GM20431 (cell line): Measurements from ENCODE around the gene UBR1.
"Not testable (repeated sequence)": the region's sequence is repeated elsewhere in the genome, so short reads cannot be mapped to it uniquely, and the experiment has no call there.

Experiments
- in situ Hi-C: fragments of 300-500 bp; cut with MseI, MboI; formaldehyde crosslinking; loops from one replicate; pipeline ENCODE4 v1.15.0; 2020; ENCODE audit warnings: low sequenced_read_pairs; ENCODE audit not compliant: unreplicated experiment

Gene UBR1

DNA sequence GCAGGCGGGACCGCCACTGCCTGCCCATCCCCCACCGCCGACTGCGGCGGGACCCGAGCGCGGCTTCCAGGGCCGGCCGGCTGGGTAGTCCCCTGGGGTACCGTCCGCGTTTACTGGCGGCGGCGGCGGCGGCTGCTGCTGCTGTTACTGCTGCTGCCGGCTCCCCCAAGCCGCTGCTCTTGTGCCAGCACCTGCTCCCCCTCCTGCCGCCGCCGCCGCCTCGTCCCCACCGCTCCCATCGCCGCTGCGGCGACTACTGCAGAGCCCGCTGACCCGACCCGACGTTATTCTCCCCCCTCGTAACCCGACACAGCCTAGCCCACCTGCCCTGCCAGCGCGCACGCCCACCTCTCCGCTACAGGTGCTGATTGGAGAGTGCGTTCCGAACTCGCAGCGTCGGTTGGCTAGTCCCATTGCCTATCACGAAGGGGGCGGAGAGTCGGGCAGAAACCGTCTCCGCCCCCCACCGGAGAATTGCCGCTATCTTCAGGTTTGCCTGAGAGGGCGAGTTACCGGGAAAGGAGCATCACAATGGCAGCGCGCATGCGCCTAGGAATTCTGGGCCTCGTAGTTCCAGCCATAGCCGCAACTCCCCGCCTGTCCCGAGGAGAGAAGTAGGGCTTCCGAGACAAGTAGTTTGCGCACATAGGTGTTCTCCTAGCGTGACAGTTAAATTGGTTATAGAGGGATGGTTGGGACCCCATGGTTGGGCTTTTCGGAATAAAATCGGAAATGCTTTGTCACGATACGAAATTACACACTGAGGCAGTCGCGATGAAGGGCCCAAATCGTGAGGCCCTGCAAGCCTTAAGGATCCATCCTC, 185.1 kb downstream of the UBR1 start, which contains the start of gene TTBK2:
TTBK2 (minus strand) TSS at position 260 of the 823 bp plus-strand sequence. CDS start 42,161 bp downstream, outside the sequence.
- in situ Hi-C loops = loop anchor here (10.0 kb wide), 1 partner anchor 206 kb away; no protein-coding TSS in a partner anchor

DNA sequence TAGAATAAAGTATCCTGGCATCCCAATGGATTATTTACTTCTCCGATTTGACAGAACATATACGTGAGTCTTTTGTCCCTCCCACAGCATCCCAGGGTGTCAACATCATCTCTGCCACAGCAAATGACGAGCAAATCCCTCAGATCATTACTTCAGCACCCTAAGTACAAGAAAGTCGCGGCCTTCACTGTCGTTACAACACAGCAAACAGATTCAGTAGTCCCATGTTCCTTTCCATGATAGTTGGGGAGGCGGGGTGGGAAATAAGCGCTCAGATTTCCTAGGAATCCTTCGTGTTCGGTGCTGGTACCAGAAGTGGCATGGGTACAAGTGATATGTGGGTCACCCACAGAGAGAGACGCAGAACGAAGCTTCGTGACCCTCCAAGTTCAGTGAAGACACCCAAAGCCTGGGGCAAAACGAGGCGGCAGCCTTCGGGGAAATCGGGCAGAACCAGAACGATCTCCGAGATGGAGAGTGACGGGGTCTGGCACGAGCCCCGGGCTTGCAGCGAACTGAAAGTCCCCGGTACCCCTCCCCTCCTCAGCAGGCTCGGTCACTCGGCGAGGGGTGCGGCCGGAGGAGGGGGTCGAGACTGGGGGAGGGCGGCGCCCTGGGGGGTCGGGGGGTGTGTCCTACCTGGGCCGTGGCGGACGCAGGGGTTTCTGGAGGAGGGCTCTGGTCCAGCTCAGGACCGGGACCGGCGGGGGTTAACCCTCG, 185.9 kb downstream of the UBR1 start:
- in situ Hi-C loops = loop anchor here (10.0 kb wide), 1 partner anchor 205 kb away; no protein-coding TSS in a partner anchor

DNA sequence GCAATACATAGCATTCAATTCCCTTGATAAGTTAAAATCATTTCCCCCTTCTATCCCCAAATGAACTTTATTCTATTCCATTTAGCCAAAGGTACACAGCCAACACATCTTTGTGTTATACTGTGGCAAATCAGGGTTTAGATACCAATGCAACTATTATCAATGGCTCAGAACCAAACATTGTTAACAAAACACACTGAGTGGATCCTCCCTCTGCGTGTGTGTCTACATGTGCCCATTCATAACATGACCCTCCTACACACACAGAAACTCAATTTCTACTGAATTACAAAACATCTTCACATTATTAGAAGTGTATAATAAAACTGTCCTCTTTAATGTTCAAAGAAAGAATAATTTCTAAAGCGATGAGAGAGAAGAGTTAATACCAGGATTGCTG, 186.5 kb downstream of the UBR1 start:
- in situ Hi-C loops = no loop called here

DNA sequence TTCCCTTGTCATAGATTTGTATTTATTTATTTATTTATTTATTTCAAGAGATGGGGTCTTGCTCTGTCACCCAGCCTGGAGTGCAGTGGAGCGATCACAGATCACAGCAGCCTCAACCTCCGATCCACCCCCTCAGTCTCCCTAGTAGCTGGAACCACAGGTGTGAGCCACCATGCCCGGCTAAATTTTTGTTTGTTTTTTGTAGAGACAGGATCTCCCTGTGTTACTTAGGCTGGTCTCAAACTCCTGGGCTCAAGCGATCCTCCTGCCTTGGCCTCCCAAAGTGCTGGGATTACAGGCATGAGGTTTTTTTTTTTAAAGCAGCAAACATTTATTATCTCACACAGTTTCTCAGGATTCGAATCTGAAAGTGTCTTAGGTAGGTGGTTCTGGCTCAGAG, 187.8 kb downstream of the UBR1 start:
- in situ Hi-C loops = no loop called here

DNA sequence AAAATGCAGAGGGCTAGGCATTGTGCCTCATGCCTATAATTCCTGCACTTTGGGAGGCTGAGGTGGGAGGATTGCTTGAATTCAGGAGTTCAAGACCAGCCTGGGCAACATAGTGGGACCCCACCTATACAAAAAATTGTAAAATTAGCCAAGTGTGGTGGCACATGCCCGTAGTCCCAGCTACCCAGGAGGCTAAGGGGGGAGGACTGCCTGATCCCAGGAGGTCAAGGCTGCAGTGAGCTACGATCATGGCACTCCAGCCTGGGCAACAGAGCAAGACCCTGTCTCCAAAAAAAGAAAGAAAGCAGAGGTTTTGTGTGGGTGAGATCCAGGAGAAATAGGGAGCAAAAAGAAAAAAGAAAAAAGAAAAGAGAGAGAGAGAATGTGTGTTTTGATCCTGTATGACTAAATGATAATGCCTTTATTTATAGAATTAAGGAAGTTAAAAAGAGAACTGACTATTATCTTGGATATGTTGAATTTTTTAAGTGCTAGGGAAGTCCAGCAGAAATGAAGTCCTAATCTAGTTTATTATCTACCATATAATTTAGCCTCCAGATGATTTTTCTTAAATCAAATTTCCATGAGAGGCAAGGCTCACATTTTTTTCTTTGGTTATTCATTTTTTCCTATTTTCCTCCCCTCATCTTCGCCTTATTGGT, 190.1 kb downstream of the UBR1 start:
- in situ Hi-C loops = no loop called here

DNA sequence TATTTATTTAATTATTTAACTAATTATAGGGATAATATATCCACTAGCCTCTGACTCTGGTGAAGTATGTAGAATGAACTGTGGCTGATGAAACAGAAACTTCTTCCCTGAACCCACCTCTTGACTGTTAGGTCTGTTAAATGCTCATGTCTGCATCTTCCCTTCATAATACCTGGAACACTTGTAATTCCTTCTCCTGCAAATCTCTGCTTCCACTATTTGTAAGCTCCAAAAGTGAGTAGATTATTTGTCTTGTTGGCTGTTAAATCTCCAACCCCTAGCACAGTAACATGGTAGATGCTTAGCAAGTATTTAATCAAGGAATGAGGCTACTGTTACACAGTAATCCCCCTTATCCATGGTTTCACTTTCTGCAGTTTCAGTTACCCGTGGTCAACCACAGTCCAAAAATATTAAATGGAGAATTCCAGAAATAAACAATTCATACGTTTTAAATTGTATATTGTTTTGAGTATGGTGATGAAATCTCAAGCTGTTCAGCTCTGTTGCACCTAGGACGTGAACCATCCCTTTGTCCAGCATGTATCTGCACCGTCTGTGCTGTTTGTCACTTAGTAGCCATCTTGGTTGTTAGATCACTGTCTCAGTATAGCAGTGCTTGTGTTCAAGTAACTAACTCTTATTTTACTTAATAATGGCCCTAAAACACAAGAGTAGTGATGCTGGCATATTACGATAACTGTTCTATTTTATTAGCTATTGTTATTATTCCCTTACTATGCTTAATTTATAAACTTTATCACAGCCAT, 190.9 kb downstream of the UBR1 start:
- in situ Hi-C loops = no loop called here

DNA sequence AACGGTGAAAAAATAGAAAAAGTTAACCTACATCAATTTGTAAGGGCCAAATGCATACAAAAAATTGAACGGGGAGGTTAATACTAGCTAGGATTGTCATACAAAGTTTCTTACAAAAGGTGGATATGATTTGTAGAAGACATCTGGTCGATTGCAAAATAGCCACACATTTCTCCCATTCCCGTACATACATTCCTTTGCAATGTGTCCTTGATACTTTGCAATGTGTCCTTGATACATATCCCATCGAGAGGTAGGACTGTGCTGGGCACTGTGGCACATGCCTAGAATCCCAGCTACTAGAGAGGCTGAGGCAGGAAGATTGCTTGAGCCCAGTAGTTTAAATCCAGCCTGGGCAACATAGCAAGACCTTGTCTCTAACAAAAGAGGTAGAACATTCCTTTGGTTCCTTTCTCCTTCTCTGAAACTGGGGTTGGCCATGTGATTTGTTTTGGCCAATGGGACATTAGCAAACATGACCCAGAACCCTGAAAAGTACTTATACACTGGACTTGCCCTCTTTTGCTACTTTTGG, 194.7 kb downstream of the UBR1 start:
- in situ Hi-C loops = no loop called here

DNA sequence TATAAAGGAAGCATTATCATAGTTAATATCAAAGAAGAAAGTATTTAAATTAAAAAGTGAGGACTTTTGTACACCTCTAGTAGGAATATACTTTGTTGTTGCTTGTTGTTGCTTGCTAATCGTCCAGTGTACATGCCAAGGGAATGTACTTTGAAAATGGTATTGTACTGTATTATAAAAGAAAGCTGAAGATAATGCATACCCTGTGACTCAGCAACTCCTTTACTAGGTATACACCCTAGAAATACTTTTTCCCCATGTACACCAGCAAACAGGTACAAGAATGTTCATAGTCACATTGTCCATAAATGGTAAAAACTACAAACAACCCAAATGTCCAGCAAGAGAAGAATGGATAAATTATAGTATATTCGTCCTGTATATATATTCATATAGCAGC, 197.3 kb downstream of the UBR1 start:
- in situ Hi-C loops = no loop called here

DNA sequence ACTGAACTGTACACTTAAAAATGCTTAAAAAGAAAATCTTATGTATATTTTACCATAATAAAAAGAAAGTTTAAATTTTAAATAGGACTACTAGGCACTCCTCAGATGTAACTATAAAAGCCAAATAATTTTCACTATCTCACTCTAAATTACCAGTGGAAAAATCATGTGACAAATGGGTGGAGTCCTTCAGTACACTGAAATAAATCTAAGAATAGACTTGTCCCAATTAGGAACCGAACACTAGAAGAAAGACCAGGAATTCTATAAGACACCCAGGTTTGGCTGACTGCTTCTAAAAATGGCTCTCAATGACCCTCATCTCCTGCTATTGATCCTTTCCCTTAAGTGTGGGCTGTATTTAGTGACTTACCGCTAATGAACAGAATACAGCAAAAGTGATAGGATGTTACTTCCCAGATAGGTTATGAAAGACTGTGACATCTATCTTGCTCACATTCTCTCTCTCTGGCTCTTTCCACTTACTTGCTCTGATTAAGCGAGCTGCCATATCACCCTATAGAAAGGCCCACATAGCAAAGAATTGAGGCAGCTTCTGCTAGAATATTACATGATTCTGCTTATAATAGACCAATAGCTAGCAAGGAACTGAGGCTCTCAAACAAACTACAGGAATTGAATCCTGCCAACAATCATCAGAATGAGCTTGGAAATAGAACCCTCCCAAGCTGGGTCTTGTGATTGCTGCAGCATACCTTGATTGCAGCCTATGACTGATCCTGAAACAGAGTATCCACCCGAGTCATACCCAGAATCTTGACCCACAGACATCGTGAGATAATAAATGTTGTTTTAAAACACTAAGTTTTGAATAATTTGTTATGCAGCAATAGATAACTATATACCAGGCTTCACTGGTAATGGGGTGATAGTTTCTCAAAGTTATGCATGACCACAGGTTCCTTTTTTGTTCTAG, 202.2 kb downstream of the UBR1 start:
- in situ Hi-C loops = no loop called here

DNA sequence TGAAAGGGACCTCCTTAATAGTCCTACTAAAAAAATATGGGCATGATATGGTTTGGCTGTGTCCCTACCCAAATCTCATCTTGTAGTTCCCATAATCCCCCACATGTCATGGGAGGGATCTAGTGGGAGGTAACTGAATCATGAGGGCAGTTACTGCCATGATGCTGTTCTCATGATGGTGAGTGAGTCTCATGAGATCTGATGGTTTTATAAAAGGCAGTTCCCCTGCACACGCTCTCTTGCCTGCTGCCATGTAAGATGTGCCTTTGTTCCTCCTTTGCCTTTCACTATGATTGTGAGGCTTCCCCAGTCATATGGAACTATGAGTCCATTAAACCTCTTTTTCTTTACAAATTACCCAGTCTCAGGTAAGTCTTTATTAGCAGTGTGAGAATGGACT, 211.9 kb downstream of the UBR1 start:
- in situ Hi-C loops = not testable (repeated sequence)
